ENCODE measurements around the gene DYNC1I1.

GRCh38 chr7:95861041-95861440 lies 88.7 kb downstream of the DYNC1I1 start:
- no peak for TF ChIP-seq CTCF (conservative IDR thresholded peaks at IDR 0.05; ENCODE audit: low read depth, low read length)
- TF ChIP-seq EZH2 (IDR thresholded peaks at IDR 0.05; ENCODE audit: borderline replicate concordance, low read depth, low read length, poor library complexity, severe bottlenecking): no peak

Data from A673 (cell line).